IPS DF 6.9 (cell line): ENCODE measurements around the gene SLIT3.

Source experiments
- DNase-seq: peaks from one replicate; pipeline ENCODE4 v3.0.0-alpha.2; 2013; ENCODE audit warnings: low read depth, low spot score
- H3K27ac ChIP-seq: one replicate; pipeline ENCODE4 v1.5.1; 2013; ENCODE audit warnings: low read length, control low read depth
- H3K27me3 ChIP-seq: 2 replicates; pipeline ENCODE4 v1.6.1; 2013; ENCODE audit warnings: mild to moderate bottlenecking, low read length; ENCODE audit not compliant: control insufficient read depth, insufficient read depth
- H3K36me3 ChIP-seq: 2 replicates; pipeline ENCODE4 v1.6.1; 2013; ENCODE audit warnings: low read length; ENCODE audit not compliant: control insufficient read depth, insufficient read depth
- H3K4me1 ChIP-seq: 2 replicates; pipeline ENCODE4 v1.6.1; 2013; ENCODE audit warnings: low read length; ENCODE audit not compliant: control insufficient read depth, insufficient read depth
- H3K4me3 ChIP-seq: 2 replicates; pipeline ENCODE4 v1.5.1; 2013; ENCODE audit warnings: mild to moderate bottlenecking, low read length
- H3K9me3 ChIP-seq: 2 replicates; pipeline ENCODE4 v1.6.1; 2013; ENCODE audit warnings: low read length, inconsistent platforms; ENCODE audit not compliant: control insufficient read depth, insufficient read depth
- WGBS: extraction: QIAGEN DNeasy Blood & Tissue Kit; methylation state at CpG from one replicate; pipeline ENCODE4 v1.1.7; 2013; ENCODE audit warnings: mixed read lengths, missing lambda C conversion rate; ENCODE audit not compliant: insufficient read length, insufficient coverage; 5-methylcytosine and 5-hydroxymethylcytosine counted together

Gene SLIT3

GRCh38 chr5:169301386-169301934 is 521 bp upstream of the SLIT3 start:
- no peaks in the 10 kb centered on the region for H3K9me3 ChIP-seq
- WGBS, result no CpG with 5 or more reads among the region's 18 CpGs

DNA sequence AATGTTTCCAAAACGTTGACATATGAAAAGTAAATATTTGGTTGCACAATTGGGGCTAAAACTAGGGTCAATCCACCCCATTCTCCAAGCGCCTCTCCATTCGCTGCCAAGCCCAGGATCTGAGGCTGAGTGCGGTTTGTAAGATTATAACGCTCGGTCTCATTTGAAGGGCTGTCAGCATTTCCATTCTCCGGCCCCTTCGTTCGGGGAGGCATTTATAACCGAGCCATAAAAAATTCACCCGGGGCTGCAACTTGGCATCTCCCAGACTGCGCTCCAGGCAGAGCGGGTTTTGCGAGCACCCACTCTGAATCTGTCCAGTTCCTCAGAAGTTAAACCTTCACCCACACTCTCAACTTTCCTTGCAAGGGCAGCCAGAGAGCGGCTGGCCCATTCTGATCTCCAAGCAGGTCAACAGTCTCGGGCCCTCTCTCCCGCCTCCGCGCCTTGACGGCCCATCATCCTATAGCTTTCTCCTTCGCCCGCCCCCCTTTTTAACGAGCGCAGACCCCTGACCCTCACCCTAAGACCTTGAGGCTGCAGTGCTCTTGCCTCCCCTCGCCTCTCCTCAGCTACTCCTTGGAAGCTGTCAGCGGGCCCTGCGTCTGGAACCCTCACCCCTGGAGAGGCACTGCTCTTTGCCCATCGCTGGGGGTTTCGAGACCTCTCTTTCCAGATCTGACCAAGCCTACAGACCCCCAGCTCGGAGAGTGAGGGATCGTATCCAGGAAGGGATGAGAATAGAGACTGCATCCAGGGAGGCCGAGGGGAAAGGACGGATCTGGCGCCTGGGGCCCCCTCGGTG is 1.1 kb downstream of the SLIT3 start:
- H3K27me3 ChIP-seq, result peaks cover 14% of the 10 kb centered on the region; the same call in 1 of the 2 replicates
- H3K4me1 ChIP-seq, result 0 out of 2 replicates have a peak, but pooled peaks cover 5% of the 10 kb centered on the region
- H3K27ac ChIP-seq, result no peak overlapping the region

More at GRCh38 chr5:169301386-169301934, 521 bp upstream of the SLIT3 start:
- peak overlapping the region; percentile 66; the same call in 1 of the 2 replicates for H3K4me3 ChIP-seq
- H3K27ac ChIP-seq, result no peak overlapping the region
- H3K4me1 ChIP-seq, result 0 out of 2 replicates have a peak, but pooled peaks cover 5% of the 10 kb centered on the region
- DNase-seq, result no peak
- no peaks in the 10 kb centered on the region for H3K36me3 ChIP-seq
- peaks cover 14% of the 10 kb centered on the region; the same call in 1 of the 2 replicates for H3K27me3 ChIP-seq

GRCh38 chr5:169299191-169299662 is 1.7 kb downstream of the SLIT3 start:
- H3K36me3 ChIP-seq, result no peaks in the 10 kb centered on the region

More for the DNA sequence above, 1.1 kb downstream of the SLIT3 start:
- WGBS, result no CpG with 5 or more reads among the region's 35 CpGs
- Histone ChIP-seq H3K36me3 (no peaks in the 10 kb centered on the region), H3K4me3 (peak overlapping the region; percentile 66; the same call in 1 of the 2 replicates), H3K9me3 (no peaks in the 10 kb centered on the region)
- no peak for DNase-seq

DNA sequence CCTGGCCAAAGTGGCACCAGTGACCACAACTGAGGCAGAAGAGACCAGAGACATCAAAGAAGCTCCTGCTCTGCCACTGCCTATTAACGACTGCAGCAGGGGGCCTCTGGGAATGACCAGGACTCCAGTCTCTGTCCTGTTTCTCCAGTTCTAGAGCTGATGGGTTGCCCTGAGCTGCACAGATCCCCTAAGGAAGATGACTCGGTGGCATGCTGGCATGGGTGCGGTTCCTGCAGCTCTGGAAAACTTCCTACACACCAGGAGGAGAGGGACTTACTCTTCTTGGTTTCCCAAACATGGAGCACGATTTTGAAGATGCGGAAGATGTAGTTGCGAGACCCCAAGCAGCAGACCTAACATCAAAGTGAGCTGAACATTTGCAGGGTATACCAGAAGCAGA is 2.7 kb downstream of the SLIT3 start:
- Histone ChIP-seq H3K27ac (no peak overlapping the region), H3K4me1 (0 out of 2 replicates have a peak, but pooled peaks cover 5% of the 10 kb centered on the region), H3K27me3 (peaks cover 14% of the 10 kb centered on the region; the same call in 1 of the 2 replicates), H3K9me3 (no peaks in the 10 kb centered on the region), H3K4me3 (no peak overlapping the region), H3K36me3 (no peaks in the 10 kb centered on the region)
- no peak for DNase-seq
- no CpG with 5 or more reads among the region's 6 CpGs for WGBS

More at GRCh38 chr5:169299191-169299662, 1.7 kb downstream of the SLIT3 start:
- Histone ChIP-seq H3K4me1 (0 out of 2 replicates have a peak, but pooled peaks cover 5% of the 10 kb centered on the region), H3K27ac (no peak overlapping the region), H3K27me3 (peaks cover 14% of the 10 kb centered on the region; the same call in 1 of the 2 replicates), H3K4me3 (no peak overlapping the region), H3K9me3 (no peaks in the 10 kb centered on the region)
- DNase-seq, result no peak
- no CpG with 5 or more reads among the region's 7 CpGs for WGBS

- Histone ChIP-seq H3K27ac (no peak overlapping the region), H3K27me3 (peaks cover 13% of the 10 kb centered on the region; the same call in 1 of the 2 replicates), H3K4me3 (no peak overlapping the region), H3K9me3 (no peaks in the 10 kb centered on the region), H3K36me3 (no peaks in the 10 kb centered on the region), H3K4me1 (0 out of 2 replicates have a peak, but pooled peaks cover 4% of the 10 kb centered on the region)
- no CpG with 5 or more reads among the region's 14 CpGs for WGBS
- DNase-seq, result no peak
These were observed 4.4 kb downstream of the SLIT3 start for GRCh38 chr5:169296419-169297143.

DNA sequence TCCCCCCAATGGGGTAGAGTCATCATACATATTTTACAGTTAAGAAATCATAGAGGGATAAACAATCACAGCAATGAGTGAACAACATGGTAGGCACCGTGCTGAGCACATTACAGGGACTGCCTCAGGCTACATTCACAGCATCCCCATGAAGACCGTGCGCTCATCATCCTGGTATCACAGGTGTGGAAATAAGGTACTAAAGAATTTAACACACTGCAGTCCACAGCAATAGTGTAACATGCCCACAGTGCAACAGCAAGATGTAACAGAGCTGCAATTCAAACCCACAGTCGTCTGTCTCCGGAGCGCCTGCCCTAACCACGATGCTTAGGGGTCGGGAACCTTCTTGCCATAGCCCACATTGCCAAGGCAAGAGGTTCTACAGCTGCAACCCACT is 5.6 kb downstream of the SLIT3 start:
- Histone ChIP-seq H3K9me3 (no peaks in the 10 kb centered on the region), H3K4me3 (no peak overlapping the region), H3K36me3 (no peaks in the 10 kb centered on the region), H3K4me1 (no peaks in the 10 kb centered on the region), H3K27me3 (peaks cover 10% of the 10 kb centered on the region; the same call in 1 of the 2 replicates), H3K27ac (no peak overlapping the region)
- no CpG with 5 or more reads among the region's 8 CpGs for WGBS
- no peak for DNase-seq

- Histone ChIP-seq H3K4me1 (no peaks in the 10 kb centered on the region), H3K36me3 (no peaks in the 10 kb centered on the region), H3K27me3 (peaks cover 5% of the 10 kb centered on the region; the same call in 1 of the 2 replicates), H3K4me3 (no peak overlapping the region), H3K27ac (no peak overlapping the region), H3K9me3 (no peaks in the 10 kb centered on the region)
- no CpG with 5 or more reads among the region's 6 CpGs for WGBS
- DNase-seq, result no peak
These were observed 6.3 kb downstream of the SLIT3 start for GRCh38 chr5:169294621-169295020.

DNA sequence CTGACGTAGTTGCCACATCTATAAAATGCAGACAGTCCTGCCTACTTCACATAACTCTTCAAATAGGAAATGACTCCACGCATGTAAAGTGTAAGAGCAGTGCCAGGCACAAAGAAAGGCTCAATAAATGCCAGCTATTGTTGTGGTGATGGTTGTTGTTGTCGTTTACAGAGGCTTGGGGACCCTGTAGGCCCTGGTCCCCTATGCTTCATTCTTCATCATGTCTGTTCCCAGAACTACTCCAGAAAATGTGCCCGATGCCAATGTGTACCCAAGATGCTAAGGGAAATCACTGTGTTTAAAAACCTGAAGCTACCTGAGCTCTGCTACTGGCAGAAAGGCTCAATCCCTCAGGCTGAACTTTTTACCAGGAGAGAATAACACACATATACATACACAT is 9.1 kb downstream of the SLIT3 start:
- Histone ChIP-seq H3K4me1 (no peaks in the 10 kb centered on the region), H3K36me3 (no peaks in the 10 kb centered on the region), H3K27me3 (no peaks in the 10 kb centered on the region), H3K4me3 (no peak overlapping the region), H3K27ac (no peak overlapping the region), H3K9me3 (no peaks in the 10 kb centered on the region)
- no peak for DNase-seq
- WGBS, result no CpG with 5 or more reads among the region's 4 CpGs

GRCh38 chr5:169290895-169291294 is 10.0 kb downstream of the SLIT3 start:
- no peak for DNase-seq
- H3K9me3 ChIP-seq, result no peaks in the 10 kb centered on the region
- H3K4me1 ChIP-seq, result no peaks in the 10 kb centered on the region
- no CpG with 5 or more reads among the region's 6 CpGs for WGBS
- H3K27me3 ChIP-seq, result no peaks in the 10 kb centered on the region
- H3K36me3 ChIP-seq, result no peaks in the 10 kb centered on the region
- no peak overlapping the region for H3K27ac ChIP-seq
- no peak overlapping the region for H3K4me3 ChIP-seq

DNA sequence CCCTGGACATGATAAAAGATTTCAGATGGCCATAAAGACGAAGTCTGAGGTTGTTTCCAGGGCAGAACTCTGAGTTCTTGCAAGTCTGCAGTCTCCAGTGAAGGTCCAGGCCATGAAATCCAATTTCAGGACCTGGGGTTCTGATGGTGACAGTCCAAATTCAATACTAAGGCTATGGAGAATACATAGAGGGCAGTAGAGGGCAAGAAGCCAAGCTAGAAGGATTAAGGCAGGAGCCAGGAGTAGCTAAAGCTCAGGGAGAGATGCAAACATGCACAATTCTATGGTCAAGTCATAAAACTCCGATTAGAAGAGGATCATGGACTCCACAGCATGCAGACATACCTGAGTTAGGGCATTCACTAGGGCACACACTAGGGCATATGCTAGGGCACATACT is 11.4 kb downstream of the SLIT3 start:
- DNase-seq, result no peak
- Histone ChIP-seq H3K9me3 (no peaks in the 10 kb centered on the region), H3K27me3 (no peaks in the 10 kb centered on the region), H3K4me1 (no peaks in the 10 kb centered on the region), H3K4me3 (no peak overlapping the region), H3K27ac (no peak overlapping the region), H3K36me3 (no peaks in the 10 kb centered on the region)
- WGBS, result no CpG with 5 or more reads among the region's 2 CpGs
